GM18508 (cell line): ENCODE data around the gene CEP83.
A peak's percentile ranks its signal among the peaks of the same experiment; 100 is the strongest.
"Not testable (repeated sequence)": the region's sequence is repeated elsewhere in the genome, so short reads cannot be mapped to it uniquely, and the experiment has no call there.

Source experiments
- ATAC-seq: cut with Tn5 transposase; IDR thresholded peaks from one replicate; pipeline ENCODE4 v1.9.1; 2021; ENCODE audit warnings: moderate number of reproducible peaks; ENCODE audit not compliant: insufficient read depth, unreplicated experiment

Gene CEP83, protein sequence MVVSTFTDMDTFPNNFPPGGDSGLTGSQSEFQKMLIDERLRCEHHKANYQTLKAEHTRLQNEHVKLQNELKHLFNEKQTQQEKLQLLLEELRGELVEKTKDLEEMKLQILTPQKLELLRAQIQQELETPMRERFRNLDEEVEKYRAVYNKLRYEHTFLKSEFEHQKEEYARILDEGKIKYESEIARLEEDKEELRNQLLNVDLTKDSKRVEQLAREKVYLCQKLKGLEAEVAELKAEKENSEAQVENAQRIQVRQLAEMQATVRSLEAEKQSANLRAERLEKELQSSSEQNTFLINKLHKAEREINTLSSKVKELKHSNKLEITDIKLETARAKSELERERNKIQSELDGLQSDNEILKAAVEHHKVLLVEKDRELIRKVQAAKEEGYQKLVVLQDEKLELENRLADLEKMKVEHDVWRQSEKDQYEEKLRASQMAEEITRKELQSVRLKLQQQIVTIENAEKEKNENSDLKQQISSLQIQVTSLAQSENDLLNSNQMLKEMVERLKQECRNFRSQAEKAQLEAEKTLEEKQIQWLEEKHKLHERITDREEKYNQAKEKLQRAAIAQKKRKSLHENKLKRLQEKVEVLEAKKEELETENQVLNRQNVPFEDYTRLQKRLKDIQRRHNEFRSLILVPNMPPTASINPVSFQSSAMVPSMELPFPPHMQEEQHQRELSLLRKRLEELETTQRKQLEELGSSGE

DNA sequence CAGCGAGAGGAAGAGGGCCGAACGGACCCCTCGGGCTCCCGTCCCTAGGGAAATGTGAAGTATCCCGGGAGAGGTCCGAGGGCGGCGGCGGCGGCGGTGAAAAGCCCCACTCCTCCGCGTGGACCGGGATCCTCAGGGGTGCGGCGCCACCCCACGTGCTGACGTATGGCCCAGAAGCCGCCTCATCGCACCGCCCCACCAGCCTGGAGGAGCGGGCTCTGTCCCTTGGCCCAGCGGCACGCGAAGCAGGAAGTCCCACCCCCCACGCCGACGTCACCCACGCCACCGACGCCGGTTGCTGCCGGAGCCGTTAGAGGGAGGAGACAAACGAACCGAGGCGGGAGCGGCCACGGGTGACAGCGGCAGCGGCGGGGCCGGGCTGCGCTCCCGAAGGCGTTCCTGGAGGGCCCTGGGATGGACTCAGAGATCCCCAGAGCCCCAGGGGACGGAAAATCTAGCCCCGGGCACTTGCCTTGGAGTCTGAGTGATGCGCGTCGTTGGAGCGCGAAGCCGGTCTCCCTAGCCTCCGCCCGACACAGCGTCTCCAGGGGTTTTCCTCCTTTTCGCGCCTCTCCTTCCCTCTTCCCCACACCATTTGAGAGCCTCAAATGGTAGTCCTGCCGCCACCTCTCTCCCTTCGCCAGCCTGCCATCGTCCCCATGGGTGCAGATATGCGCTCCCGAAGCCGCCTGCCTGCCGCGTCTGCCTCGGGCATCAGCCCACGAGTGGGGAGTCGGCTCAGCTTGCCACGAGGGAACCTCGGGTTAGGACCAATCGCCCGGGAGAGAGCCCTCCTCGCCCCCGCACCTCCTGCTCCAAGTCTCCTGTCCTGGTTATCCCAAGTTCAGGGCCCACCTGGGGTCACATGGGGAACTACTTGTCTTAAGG lies at the start of gene CEP83:
Gene CEP83, minus strand, starts transcription at position 140 of the 888 bp plus-strand sequence. CDS start 47,377 bp downstream, outside the sequence.
- ATAC-seq = peak; percentile 93

- no peak for ATAC-seq
Observed at GRCh38 chr12:94509317-94509716, 49.6 kb upstream of the CEP83 start.

GRCh38 chr12:94507455-94507854 lies 47.8 kb upstream of the CEP83 start:
- no peak for ATAC-seq

- ATAC-seq = no peak
Observed at GRCh38 chr12:94504386-94504785, 44.7 kb upstream of the CEP83 start.

DNA sequence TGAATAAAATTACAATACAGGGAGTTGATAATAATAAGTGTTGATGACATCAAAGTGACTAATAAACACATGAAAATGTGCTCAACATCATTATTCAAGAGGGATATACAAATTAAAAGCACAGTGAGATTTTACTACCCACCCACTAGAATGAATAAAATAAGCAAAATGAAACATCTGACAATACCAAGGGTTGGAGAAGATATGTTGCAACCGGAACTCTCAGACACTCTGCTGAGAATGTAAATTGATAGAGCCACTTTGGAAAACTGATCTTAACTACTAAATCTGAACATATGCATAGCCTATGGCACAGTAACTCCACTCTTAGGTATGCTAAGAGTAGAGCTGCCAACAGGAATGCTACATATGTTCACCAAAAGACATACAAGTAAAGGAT lies 44.0 kb upstream of the CEP83 start:
- no peak for ATAC-seq

- ATAC-seq = no peak
Observed at GRCh38 chr12:94500831-94501567, 41.3 kb upstream of the CEP83 start.

- ATAC-seq = no peak
Observed at GRCh38 chr12:94498698-94499097, 39.0 kb upstream of the CEP83 start.

GRCh38 chr12:94498073-94498472 lies 38.4 kb upstream of the CEP83 start:
- ATAC-seq = no peak

DNA sequence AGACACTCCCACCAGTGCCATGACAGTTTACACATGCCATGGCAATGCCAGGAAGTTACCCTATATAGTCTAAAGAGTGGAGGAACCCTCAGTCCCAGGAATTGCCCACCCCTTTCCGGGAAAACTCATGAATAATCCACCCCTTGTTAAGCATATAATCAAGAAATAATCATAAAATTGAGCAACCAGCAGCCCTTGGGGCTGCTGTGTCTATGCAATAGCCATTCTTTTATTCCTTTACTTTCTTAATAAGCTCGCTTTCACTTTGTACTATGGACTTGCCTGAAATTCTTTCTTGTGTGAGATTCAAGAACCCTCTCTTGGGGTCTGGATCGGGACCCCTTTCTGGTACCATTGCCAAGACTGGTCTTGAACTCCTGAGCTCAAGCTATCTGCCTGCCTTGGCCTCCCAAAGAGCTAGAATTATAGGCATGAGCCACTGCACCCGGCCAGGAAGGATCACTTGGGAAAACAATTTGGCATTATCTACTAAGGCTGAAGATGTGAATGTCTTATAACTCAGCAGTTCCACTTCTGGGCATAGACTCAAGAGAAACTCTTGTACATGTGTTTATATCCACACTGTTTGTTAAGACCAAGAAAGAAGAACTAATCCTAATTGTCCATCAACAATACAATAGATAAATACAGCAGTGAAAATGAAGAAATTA lies 35.9 kb upstream of the CEP83 start:
- no peak for ATAC-seq

GRCh38 chr12:94491489-94491888 lies 31.8 kb upstream of the CEP83 start:
- ATAC-seq = no peak

DNA sequence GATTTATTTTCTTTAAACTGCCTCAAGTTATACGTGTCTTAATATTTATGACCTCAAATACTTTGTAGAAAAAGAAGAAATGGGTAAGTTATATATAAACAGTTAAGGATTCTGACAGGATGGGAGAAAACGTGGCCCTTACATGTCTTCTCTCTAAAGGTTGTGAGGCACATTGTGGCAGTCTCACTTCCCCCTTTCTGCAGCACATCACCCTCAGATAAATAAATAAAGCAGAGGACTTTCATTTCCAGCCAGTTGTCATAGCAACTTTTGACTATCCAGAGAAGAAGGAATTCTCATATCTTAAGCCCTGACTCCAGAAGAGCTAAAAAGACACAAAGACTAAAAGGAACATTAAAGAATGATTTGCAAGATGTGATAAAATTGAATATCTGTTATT lies 28.8 kb upstream of the CEP83 start:
- peak; percentile 77 for ATAC-seq

- ATAC-seq = no peak
Observed at GRCh38 chr12:94481734-94482133, 22.1 kb upstream of the CEP83 start.

GRCh38 chr12:94469522-94469921 lies 9.9 kb upstream of the CEP83 start:
- ATAC-seq = no peak

DNA sequence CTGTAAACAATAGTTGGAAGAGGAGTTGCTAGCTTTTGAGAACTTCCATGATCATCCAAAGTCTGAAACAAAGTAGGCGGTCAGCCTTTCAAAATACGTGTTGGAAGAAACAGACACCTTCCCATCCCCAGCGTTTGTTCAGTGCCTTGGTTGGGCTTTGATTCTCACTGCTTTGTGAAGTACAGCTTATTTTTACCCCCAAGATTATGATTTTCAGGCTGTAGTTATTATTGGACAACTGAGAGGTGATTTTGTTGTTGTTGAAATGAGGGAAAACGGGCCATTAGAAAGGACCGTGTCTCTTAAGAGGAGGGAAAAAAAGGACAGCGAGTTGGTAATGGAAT lies 921 bp upstream of the CEP83 start:
- ATAC-seq = no peak

DNA sequence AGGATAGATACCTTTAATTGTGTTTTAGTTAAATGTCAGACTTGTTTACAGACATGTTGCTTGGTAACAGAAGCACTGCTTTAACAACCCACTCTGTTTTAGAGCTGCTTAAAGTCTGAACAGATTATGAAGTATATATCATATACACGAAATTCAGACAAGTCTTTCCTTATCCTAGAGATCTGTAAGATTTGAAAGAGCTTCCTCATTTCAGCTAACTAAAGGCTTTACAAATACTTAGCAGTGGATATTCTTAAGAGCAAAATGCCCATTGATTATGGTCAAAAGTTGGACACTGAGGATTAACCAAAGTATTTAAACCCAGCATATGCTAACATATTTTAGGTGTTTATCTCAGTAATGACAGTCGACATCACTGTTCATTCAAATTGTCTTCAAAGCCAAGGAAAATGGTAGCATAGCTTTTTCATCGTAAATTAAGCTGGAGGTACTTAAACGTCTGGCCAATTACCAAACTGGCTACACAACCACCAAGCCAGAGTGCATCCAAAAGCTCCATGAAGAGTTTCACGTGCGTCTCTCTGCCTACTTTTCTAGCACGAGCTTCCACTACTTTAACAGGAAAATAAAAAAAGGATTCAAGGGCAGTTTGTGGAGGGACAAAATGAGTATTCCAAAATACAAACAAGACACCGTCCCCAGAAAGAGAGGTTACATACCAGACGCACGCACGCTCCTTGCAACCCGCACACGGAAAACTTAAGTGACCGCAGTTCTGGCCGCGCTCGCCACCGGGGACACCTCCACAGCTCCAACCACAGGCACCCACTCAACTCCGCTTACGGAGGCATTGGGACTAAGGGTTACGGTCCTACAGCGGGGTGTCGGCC lies 565 bp downstream of the CEP83 start:
- peak; percentile 31 for ATAC-seq

DNA sequence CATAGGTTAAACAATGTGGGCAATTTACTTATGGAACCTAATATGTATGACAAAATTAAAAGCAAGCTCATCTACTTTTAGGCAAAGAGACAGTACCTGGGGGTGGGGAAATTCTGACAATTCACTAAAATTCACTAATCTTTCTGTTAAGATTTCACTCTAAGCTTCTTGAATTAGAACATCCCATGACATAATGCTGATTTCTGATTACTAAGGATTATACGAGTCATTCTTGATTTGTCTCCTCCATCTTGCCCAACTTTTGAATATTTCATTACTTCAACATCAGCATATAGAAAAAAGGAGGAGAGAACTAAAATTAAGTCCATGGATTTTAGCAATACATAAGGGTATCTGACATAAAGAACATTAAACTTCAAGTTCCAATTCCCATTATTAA lies 2.4 kb downstream of the CEP83 start:
- ATAC-seq = no peak

- not testable (repeated sequence) for ATAC-seq
Observed at GRCh38 chr12:94454318-94454717, 5.3 kb downstream of the CEP83 start.

- ATAC-seq = no peak
Observed at GRCh38 chr12:94445662-94446061, 14.0 kb downstream of the CEP83 start.

- no peak for ATAC-seq
Observed at GRCh38 chr12:94437303-94437702, 22.4 kb downstream of the CEP83 start.
